ENCODE measurements around the gene SNRNP25. TPM values are rescaled to one million over a fixed set of nuclear protein-coding genes. Genes with fewer than 3 reads are reported as not detected.
"Not testable (repeated sequence)": the region's sequence is repeated elsewhere in the genome, so short reads cannot be mapped to it uniquely, and the experiment has no call there.

The SNRNP25 gene
- total RNA-seq, 1 experiment from 2014 or later = 57.0 TPM

DNA sequence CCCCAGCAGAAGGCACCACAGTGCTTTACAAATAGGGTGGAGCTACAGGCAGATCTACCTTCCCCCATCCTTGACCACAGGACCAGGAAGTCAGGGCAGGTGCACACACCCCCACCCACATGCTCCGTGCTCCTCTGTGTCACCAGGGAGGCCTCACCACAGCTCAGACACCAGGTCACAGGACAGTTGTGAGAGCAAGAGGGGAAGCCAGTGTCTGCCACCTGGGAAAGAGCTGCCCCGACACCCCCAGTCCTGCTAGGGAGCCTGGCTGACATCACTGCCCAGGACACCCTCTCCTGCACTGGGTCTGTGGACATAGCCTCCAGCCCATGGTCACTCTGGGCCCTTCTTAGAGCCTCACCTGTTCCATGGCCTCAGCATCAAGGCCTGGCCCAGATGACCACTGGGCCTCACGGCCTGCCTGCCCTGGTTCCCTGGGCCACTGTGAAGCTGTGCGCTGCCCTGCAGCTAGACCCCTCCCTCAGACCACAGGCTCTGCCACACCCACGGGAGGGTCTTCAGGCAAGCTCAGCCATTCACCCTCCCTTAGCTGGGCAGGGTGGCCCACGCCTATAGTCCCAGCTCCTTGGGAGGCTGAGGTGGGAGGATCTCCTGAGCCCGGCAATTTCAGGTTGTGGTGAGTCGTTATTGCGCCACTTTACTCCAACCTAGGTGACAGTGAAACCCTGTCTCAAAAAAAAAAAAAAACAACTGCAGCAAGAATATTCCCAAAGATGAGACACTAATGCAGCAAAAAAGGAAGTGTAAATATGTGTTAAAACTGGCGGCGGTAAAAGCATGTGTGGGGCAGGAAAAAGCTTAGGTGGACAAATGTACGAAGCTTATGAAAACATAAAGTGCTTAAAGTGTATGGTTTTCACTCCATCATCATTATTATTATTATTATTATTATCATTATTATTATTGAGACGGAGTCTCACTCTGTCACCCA, 14.4 kb upstream of the SNRNP25 start:
- no peak for DNase-seq (ENCODE audit: low spot score)

DNA sequence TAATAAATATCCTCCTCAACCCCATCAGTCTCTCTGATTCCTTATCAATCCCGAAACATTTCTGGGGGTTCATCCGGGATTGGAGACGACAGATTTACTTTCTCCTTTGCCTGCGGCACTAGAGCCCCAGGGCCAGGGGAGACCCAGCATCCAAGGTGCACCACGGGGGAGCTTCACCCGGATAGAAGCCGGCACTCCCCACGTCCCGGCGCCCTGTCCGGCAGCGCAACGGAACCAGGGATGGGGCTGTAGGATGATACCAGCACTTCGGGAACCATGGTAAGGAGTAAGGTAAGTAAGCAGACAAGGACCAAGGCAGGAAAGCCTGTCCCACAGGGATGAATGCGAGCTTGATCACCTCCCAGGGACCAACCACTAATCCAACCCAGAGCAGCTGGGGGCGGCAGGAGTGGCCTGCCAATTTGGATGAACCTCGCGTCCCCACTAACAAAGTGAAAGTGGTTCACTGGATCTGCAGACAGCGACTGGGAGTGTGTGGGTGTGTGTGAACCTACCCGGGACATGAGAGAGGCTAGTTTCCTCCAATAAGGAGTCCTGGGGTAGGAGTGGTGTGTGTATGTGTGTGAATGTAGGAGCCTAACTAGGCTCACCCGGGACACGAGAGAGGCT, 12.1 kb upstream of the SNRNP25 start:
- DNase-seq (ENCODE audit: low spot score) = no peak
- in situ Hi-C loops (cut with HindIII; ENCODE audit: low sequenced_read_pairs) = no loop called here

More for the DNA sequence above, 14.4 kb upstream of the SNRNP25 start:
- in situ Hi-C loops (cut with HindIII; ENCODE audit: low sequenced_read_pairs) = no loop called here

DNA sequence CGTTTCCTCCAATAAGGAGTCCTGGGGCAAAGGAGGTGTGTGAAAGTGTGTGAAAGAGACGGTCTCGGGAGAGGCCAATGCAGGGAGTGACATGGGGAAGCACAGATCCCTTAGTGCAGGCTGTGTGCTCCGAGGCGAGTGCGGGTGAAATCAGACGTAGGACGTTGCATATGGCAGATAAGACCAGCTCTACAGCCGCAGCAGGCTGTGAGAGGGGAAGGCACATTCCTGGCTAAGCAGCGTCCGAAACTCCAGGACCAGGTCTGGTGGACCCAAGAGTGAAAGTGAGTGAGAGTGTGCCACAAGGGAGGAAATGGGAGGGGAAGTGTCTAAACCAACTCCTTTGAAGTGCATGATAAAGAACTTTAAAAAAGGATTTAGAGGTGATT, 11.6 kb upstream of the SNRNP25 start:
- in situ Hi-C loops (cut with HindIII; ENCODE audit: low sequenced_read_pairs) = no loop called here
- no peak for DNase-seq (ENCODE audit: low spot score)

DNA sequence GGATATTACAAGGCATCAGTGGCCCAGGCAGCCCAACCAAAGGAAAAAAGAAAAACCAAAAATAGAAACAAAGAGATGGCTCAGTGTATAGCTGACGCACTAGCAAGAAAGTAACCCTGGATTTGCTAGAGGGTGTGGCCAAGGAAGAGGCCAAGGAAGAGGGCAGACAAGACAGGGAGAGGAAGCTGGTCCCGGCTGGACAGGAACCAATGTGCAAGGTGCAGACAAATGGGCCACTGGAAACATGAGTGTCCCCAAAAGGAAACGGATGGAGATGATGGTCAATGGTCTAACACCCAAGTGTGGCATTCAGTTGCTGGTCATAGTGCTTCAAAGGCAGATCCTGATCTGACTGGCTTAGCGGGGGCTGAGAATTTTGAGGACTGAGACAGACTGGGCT, 10.9 kb upstream of the SNRNP25 start:
- DNase-seq (ENCODE audit: low spot score) = no peak
- in situ Hi-C loops (cut with HindIII; ENCODE audit: low sequenced_read_pairs) = no loop called here

DNA sequence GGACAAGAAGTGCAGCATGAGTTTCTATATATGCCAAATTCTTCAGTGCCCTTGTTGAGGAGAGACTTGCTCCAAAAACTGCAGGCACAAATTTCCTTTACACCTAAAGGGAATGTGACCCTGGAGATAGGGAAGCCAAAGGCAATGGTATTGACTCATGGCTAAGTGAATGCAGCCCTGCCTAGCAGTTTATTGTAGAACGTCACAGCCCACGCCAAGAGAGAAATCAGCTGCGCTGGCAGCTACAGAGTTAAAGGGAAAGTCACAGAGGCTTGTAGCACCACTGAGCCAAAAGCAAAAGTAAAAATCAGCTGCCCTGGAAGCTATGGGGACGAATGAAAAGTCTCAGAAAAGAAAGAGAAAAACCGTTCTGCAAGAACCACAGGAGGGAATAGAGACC, 10.3 kb upstream of the SNRNP25 start:
- in situ Hi-C loops (cut with HindIII; ENCODE audit: low sequenced_read_pairs) = no loop called here
- DNase-seq (ENCODE audit: low spot score) = no peak

DNA sequence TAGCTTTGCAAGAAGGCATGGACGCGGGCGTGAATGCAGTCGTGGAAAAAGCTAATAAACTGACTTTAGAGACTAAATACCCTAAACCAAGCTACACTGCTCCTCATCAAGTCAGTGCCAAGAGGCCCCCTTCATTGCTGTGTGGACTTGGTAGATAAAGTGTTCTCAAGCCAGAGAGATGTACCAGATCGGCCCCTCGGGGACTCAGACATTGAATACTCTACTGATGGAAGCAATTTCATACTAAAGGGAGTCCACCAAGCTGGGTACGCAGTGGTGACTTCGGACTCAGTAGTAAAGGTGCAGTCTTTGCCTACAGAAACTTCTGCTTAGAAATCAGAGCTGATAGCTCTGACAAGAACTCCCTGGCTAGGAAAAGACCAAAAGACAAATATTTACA, 9.0 kb upstream of the SNRNP25 start:
- in situ Hi-C loops (cut with HindIII; ENCODE audit: low sequenced_read_pairs) = no loop called here
- DNase-seq (ENCODE audit: low spot score) = no peak

DNA sequence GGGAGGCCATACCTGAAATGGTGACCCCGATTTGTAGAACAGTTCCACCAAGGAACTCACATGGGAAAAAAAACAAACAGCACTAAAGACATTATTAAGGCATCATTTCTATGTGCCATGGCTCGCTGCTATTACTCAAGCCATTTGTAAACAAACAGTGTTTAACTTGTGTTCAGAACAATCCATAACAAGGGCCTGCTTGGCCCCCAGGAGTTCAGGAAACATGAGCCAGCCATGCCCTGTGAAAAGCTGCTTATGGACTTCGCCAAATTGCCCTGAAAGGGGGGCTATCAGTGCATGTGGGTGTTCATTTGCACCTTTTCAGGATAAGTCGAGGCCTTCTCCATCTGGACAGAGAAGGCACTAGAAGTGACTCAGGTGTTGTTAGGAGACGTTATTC, 8.2 kb upstream of the SNRNP25 start:
- DNase-seq (ENCODE audit: low spot score) = no peak
- in situ Hi-C loops (cut with HindIII; ENCODE audit: low sequenced_read_pairs) = no loop called here

DNA sequence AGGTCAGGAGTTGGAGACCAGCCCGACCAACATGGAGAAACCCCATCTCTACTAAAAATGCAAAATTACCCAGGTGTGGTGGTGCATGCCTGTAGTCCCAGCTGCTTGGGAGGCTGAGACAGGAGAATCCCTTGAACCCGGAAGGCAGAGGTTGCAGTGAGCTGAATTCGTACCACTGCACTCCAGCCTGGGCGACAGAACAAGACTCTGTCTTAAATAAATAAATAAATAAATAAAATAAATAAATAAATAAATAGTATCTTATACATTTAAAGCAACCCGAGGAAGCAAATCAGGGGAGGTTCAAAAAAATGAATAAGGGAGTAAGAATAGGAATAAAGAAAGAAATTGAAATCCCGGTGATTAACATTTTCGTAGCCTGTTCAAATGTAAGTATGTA, 7.1 kb upstream of the SNRNP25 start:
- DNase-seq (ENCODE audit: low spot score); in situ Hi-C loops (cut with HindIII; ENCODE audit: low sequenced_read_pairs): not testable (repeated sequence)

DNA sequence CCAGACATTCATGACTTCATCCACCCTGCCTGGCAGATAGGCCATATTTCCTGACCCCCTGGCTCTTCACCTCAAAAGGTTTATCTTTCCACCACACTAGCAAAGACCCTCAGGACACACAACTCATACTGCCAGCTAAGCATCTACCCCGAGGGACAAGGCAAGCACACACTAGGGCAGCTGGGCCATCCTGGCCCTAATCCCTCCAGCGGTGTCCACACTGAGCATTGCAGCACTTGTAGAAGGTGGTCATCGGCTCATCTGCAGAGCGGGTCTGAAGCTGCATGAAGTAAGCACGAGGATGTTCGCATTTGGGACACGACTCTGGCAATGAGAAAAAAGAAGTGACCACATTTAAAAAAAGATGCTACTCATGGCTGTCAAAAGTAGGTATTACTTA, 6.4 kb upstream of the SNRNP25 start:
- DNase-seq (ENCODE audit: low spot score) = no peak
- in situ Hi-C loops (cut with HindIII; ENCODE audit: low sequenced_read_pairs) = no loop called here

DNA sequence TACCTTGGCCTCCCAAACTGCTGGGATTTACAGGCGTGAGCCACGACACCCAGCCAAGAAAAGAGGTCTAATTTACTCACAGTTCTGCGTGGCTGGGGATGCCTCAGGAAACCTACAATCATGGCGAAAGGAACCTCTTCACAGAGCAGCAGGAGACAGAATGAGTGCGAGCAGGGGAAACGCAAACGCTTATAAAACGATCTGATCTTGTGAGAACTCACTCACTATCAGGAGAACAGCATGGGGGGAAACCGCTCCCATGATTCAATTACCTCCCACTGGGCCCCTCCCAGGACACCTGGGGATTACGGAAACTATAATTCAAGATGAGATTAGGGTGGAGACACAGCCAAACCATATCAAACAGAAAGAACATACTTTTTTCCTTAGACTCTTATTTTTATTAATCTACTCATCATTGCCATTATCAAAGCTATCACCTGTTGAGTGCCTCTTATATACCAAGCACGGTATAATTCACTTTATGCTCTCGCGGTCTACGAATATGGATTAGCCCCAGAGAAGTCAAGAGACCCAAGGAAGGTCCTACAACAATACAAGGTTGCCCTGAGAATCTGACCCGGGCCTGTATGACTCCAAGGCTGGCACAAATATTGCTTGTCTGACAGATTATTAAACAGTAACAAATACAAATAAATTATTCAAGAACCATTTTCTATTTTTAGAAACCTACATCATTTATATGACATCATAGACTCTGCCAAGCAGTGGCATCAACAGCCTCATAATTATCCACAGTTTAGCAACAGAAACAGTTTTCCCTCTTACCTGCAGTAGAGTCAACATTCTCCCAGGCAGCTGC, 2.6 kb upstream of the SNRNP25 start:
- in situ Hi-C loops (cut with HindIII; ENCODE audit: low sequenced_read_pairs) = no loop called here
- no peak for DNase-seq (ENCODE audit: low spot score)

DNA sequence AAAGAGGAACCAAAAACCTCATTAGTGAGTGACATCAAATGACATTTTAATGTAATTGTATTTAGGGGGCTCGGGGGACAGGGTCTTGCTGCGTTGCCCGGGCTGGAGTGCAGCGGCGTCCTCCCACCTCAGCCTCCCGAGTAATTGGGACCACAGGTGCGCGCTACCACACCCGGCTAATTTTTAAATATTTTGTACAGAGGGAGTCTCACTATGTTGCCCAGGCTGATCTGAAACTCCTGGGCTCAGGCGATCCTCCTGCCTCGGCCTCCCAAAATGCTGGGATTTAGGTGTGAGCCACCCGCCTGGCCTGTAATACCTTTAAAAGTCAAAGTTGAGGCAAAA, 581 bp downstream of the SNRNP25 start:
- in situ Hi-C loops (cut with HindIII; ENCODE audit: low sequenced_read_pairs) = no loop called here
- DNase-seq (ENCODE audit: low spot score) = no peak

DNA sequence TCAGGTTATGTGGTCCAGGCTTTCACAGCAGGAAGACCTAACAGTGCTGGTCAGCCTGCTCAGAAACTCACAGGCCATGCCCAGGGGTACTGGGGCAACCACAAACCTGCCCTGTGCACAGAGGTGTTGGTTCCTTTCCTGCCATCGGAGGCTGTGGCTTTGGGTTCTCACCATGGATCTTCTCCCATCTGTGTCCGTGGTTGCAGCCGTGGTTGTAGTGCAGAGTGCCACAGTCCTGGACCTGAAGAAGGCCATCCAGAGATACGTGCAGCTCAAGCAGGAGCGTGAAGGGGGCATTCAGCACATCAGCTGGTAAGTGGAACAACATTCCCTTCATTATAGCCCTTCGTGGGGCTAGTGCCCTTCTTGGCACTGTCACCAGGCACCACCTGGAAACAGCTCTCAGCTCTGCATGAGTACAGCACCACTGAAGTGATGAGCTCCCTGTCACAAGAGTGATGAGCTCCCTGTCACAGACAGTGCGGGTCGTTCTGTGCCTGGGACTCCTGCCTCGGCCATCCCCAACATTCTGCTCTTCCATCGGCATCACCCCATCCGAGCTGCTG, 2.0 kb downstream of the SNRNP25 start:
- no peak for DNase-seq (ENCODE audit: low spot score)
- in situ Hi-C loops (cut with HindIII; ENCODE audit: low sequenced_read_pairs) = no loop called here

DNA sequence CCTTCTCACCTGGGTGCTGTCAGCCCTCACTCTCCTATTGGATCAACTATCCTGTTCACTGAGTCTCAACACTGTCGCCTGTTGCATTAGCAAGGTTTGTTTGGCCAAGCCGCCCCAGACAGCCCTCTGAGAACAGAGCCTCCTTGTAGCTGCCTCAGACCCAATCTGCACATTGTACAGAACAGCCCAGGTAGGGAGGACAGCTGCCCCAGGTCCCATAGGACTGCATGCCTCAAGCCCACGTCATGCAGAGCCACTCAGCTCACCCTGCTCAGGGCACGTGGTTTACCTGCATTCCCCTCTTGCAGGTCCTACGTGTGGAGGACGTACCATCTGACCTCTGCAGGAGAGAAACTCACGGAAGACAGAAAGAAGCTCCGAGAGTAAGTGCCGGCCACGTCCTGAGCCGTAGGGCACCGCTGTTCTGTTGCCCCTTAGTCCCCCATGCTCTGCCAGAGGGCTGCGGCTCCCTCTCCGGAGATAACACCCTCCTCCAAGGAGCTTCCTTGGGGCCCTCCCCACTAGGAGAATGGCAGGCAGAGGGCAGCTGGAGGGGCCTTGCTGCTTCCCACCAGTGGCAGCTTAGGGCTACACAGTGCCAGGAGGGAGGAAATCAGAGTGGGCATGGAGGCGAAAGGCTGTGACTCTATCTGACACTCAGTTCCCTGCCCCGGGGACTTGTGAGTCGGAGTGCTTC, 2.8 kb downstream of the SNRNP25 start:
- in situ Hi-C loops (cut with HindIII; ENCODE audit: low sequenced_read_pairs) = no loop called here
- DNase-seq (ENCODE audit: low spot score) = no peak

DNA sequence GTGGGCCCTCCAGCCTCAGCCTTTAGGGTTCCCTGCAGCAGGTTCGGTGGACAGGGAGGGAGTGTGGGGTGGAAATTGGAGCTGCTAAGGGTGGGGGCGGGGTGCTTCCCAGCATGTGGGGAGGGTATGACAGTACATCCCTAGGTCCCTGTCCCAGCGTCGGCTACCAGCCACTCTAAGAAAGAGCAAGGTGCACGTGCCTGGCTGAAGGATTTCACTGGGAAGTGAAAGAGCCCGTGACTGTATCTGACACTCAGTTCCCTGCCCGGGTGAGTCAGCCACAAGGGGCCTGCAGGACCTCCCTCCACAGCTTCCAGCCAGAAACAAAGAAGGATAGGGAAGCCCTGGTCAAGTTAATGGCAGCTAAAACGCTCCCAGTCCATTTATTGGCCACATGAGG, 4.1 kb downstream of the SNRNP25 start:
- in situ Hi-C loops (cut with HindIII; ENCODE audit: low sequenced_read_pairs) = no loop called here
- DNase-seq (ENCODE audit: low spot score) = no peak

DNA sequence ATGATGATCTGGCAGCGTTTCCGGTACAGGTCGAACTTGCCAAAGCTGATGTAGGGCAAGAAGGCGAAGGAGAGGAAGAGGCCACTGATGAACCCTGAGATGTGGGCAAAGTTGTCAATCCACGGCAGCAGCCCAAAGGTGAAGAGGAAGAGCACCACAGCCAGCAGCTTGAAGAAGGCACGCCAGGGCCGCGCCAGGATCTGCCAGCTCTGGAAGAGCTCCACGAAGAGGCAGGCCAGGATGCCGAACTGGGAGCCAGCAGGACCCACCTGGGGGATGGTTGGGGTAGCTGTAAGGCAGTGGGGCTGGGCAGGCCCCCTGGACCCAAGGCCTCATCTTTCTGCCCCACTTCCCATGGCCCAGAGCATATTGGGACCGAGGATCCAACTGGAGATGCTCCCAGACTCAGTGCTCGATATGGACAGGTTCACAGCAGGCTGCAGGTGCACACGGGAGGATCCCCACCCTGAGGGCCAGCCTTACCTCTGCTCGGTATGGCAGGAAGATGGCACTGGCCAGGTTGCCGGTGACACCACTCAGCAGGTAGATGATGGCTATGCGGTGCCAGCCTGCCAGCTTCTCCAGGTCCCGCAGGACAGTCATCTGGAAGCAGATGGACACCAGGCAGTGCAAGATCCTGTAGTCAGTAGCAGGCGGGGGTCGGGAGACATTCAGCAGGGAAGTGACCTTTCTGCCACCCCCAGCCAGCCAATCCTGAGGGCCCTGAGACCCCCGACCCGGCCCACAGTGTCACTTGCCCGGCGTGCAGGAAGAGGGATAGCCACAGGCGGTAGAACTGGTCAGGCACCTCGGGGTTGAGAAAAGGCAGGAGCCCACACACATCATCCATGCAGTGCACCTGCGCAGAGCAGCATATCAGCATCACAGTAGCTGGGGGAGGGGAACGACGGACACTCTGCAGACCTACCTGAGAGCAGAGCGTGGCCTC, 5.1 kb downstream of the SNRNP25 start:
- no peak for DNase-seq (ENCODE audit: low spot score)
- in situ Hi-C loops (cut with HindIII; ENCODE audit: low sequenced_read_pairs) = no loop called here

DNA sequence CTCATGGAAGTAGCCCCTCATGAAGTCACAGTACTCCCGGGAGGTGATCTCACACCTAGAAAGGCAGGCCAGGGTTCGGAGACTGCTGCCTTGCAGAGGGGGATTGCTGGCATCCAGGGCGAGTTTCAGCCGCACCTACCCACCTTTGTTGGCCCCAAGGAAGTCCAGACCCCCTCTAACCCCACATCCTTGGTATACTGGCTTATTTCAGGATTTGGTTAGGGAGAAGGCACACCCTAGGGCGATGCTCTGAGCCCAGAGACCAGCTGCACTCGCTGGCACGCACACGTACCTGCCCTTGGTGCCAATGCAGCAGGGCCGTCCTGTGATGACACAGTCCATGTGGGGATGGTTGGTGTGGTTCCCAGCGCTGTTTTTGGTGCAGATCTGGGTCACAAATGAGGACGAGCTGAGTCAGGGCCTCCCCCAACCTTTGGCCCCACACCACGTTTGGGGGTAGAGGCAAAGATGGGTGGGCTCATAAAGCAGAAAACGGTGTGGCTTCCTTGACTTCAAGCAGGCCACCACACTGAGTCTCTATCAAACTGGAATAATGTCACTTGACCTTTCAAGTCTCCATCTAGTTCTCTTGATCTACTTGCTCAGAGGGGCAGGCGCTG, 5.9 kb downstream of the SNRNP25 start:
- in situ Hi-C loops (cut with HindIII; ENCODE audit: low sequenced_read_pairs) = no loop called here
- peak; percentile 60 for DNase-seq (ENCODE audit: low spot score)

DNA sequence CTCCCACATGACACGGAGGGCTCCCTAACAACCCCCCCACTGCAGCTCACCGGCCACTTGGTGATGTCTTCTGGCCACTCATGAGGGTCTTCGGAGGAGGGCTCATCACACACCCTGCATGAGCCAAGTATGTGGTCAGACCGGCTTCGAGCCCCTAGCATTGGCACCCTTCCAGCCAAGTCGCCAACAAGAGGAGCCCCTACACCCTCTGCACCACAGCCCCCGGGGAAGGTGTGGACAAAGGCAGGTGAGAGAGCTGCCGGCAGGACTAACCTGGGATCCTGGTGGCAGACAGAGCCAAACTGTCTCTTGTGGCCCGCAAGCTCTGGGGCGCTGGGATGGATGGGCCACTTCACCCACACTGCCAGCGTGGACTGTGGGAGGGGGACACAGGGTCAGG, 6.5 kb downstream of the SNRNP25 start:
- in situ Hi-C loops (cut with HindIII; ENCODE audit: low sequenced_read_pairs) = no loop called here
- DNase-seq (ENCODE audit: low spot score) = no peak
